Adrenal gland (tissue), 5 donors: ENCODE measurements around the gene PDGFD.

Experiments used
- POLR2A ChIP-seq, 2 donors: fragments of 450-650 bp; IDR thresholded peaks; one replicate each; pipeline ENCODE4 v1.6.1; 2017; ENCODE audit warnings: antibody characterized with exemption in 2 of 2, mild to moderate bottlenecking in 2 of 2, moderate library complexity in 1 of 2
- TF ChIP-seq, protein P1 (sequence below), 6 experiments: fragments of 450-650 bp in 4 of 6; fragments of 200-600 bp in 2 of 6; sonication (generic) in 1 of 6; IDR thresholded peaks; 1 replicate in 5 of 6; 2 replicates in 1 of 6; pipeline versions ENCODE4 v1.5.1 to v1.8.0; 2016 to 2021; ENCODE audit warnings: antibody characterized with exemption in 6 of 6, mild to moderate bottlenecking in 2 of 6, moderate library complexity in 1 of 6
- donor health status: DM: no; HTN: no; CAD: no.

DNA sequence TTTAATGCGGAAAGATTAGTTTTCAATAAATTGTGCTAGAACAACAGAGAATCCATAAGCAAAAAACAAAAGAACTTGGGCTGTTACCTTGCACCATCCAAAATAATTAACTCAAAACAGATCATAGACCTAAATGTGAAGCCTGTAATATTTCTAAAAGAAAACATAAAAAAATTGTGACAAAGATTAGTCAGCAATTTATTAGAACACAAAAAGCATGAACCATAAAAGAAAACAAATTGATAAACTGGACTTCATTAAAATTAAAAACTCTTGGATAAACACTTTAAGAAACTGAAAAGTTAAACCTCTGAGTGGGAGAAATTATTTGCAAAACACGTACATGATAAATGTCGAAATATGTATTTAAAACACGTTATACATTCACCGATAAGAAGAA lies 106.0 kb downstream of the PDGFD start:
- TF ChIP-seq, protein P1, sequence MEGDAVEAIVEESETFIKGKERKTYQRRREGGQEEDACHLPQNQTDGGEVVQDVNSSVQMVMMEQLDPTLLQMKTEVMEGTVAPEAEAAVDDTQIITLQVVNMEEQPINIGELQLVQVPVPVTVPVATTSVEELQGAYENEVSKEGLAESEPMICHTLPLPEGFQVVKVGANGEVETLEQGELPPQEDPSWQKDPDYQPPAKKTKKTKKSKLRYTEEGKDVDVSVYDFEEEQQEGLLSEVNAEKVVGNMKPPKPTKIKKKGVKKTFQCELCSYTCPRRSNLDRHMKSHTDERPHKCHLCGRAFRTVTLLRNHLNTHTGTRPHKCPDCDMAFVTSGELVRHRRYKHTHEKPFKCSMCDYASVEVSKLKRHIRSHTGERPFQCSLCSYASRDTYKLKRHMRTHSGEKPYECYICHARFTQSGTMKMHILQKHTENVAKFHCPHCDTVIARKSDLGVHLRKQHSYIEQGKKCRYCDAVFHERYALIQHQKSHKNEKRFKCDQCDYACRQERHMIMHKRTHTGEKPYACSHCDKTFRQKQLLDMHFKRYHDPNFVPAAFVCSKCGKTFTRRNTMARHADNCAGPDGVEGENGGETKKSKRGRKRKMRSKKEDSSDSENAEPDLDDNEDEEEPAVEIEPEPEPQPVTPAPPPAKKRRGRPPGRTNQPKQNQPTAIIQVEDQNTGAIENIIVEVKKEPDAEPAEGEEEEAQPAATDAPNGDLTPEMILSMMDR (IDR thresholded peaks at IDR 0.05): no peak
- no peak for TF ChIP-seq POLR2A (IDR thresholded peaks at IDR 0.05)
